ENCODE results near the gene UNCX. TPM values are rescaled to one million over a fixed set of nuclear protein-coding genes. Genes with fewer than 3 reads are reported as not detected.

Gene UNCX
- total RNA-seq, 1 donor from 2014 or later = not detected

GRCh38 chr7:1233333-1234048, 819 bp downstream of the UNCX start:
- Histone ChIP-seq H3K27ac (no peak overlapping the region), H3K4me1 (no peaks in the 10 kb centered on the region), H3K36me3 (no peaks in the 10 kb centered on the region), H3K27me3 (peaks cover 38% of the 10 kb centered on the region), H3K9me3 (no peaks in the 10 kb centered on the region), H3K4me3 (no peak overlapping the region)
- no peak for DNase-seq (ENCODE audit: extremely low spot score in 2 of 2)
- TF ChIP-seq POLR2A (IDR thresholded peaks at IDR 0.05) (no peak), POLR2AphosphoS5 (IDR thresholded peaks at IDR 0.05; ENCODE audit: insufficient read depth in 1 of 2, low read depth in 1 of 2) (no peak), CTCF (IDR thresholded peaks at IDR 0.05) (no peak)
- intact Hi-C loops (cut with DNase I) = no loop called here

GRCh38 chr7:1234049-1234880, 1.6 kb downstream of the UNCX start:
- no peaks in the 10 kb centered on the region for H3K4me1 ChIP-seq
- TF ChIP-seq POLR2A (IDR thresholded peaks at IDR 0.05) (no peak), CTCF (IDR thresholded peaks at IDR 0.05) (no peak), POLR2AphosphoS5 (IDR thresholded peaks at IDR 0.05; ENCODE audit: insufficient read depth in 1 of 2, low read depth in 1 of 2) (no peak)

DNA sequence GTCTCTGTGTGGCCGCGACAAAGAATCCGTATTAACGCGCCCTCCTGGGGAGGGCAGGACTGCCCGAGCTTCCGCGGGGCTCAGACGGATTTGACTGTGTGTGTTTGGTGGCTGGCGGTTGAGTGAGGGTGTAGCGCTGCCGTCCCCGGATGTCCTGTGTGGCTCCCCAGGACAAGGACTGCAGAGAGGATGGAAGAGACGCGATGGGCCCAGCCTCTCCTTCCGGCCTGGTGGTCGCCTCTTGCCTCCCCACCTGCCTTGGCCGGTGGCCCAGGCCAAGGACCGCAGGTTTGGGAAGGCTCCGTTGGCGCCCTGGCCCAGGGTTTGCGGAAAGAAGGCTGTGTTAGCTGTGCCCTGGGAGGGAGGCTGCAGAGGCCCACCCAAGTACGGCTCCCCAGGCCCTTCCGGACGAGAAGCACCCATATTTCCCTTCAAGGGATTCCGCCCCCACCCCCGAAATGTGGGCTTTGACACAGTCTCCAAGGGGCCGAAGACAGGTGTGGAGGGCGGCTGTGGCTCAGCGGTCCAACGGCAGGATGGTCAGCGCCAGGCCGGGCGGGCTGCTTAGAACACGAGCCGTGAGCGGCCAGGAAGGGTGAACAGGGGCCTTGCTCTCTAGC, 2.3 kb downstream of the UNCX start:
- H3K9me3 ChIP-seq = no peaks in the 10 kb centered on the region
- H3K36me3 ChIP-seq = no peaks in the 10 kb centered on the region
- H3K4me1 ChIP-seq = no peaks in the 10 kb centered on the region
- no peak overlapping the region for H3K27ac ChIP-seq
- H3K4me3 ChIP-seq = no peak overlapping the region
- DNase-seq (ENCODE audit: extremely low spot score in 2 of 2) = no peak
- no peak for TF ChIP-seq POLR2AphosphoS5 (IDR thresholded peaks at IDR 0.05; ENCODE audit: insufficient read depth in 1 of 2, low read depth in 1 of 2)
- intact Hi-C loops (cut with DNase I) = no loop called here
- peaks cover 45% of the 10 kb centered on the region for H3K27me3 ChIP-seq

More at GRCh38 chr7:1234049-1234880, 1.6 kb downstream of the UNCX start:
- H3K9me3 ChIP-seq = no peaks in the 10 kb centered on the region
- no peak for DNase-seq (ENCODE audit: extremely low spot score in 2 of 2)
- no peak overlapping the region for H3K27ac ChIP-seq
- H3K4me3 ChIP-seq = no peak overlapping the region
- no peaks in the 10 kb centered on the region for H3K36me3 ChIP-seq
- H3K27me3 ChIP-seq = peaks cover 41% of the 10 kb centered on the region
- intact Hi-C loops (cut with DNase I) = no loop called here

- intact Hi-C loops (cut with DNase I) = no loop called here
- Histone ChIP-seq H3K27ac (no peak overlapping the region), H3K4me1 (no peaks in the 10 kb centered on the region), H3K36me3 (no peaks in the 10 kb centered on the region), H3K27me3 (peaks cover 42% of the 10 kb centered on the region), H3K4me3 (no peak overlapping the region), H3K9me3 (no peaks in the 10 kb centered on the region)
- no peak for DNase-seq (ENCODE audit: extremely low spot score in 2 of 2)
- TF ChIP-seq CTCF (IDR thresholded peaks at IDR 0.05) (no peak), POLR2A (IDR thresholded peaks at IDR 0.05) (no peak), POLR2AphosphoS5 (IDR thresholded peaks at IDR 0.05; ENCODE audit: insufficient read depth in 1 of 2, low read depth in 1 of 2) (no peak)
Measured at GRCh38 chr7:1235501-1236131, 2.9 kb downstream of the UNCX start.

DNA sequence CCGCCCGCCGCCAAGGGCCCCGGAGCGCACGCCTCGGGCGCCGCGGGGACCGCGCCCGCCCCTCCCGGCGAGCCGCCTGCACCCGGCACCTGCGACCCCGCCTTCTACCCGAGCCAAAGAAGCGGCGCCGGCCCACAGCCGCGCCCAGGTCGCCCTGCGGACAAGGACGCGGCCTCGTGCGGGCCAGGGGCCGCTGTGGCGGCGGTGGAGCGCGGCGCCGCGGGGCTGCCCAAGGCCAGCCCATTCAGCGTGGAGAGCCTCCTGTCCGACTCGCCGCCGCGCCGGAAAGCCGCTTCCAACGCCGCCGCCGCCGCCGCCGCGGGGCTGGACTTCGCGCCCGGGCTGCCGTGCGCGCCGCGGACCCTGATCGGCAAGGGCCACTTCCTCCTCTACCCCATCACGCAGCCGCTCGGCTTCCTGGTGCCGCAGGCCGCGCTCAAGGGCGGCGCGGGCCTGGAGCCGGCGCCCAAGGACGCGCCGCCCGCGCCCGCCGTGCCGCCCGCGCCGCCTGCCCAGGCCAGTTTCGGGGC, 3.5 kb downstream of the UNCX start:
- intact Hi-C loops (cut with DNase I) = no loop called here
- no peak overlapping the region for H3K4me3 ChIP-seq
- no peak overlapping the region for H3K27ac ChIP-seq
- H3K4me1 ChIP-seq = no peaks in the 10 kb centered on the region
- DNase-seq (ENCODE audit: extremely low spot score in 2 of 2) = no peak
- H3K36me3 ChIP-seq = no peaks in the 10 kb centered on the region
- H3K27me3 ChIP-seq = peaks cover 43% of the 10 kb centered on the region
- no peaks in the 10 kb centered on the region for H3K9me3 ChIP-seq
- TF ChIP-seq POLR2A (IDR thresholded peaks at IDR 0.05) (no peak), POLR2AphosphoS5 (IDR thresholded peaks at IDR 0.05; ENCODE audit: insufficient read depth in 1 of 2, low read depth in 1 of 2) (no peak), CTCF (IDR thresholded peaks at IDR 0.05) (no peak)
